Breast epithelium (tissue), 4 donors: Measurements from ENCODE around the gene CIAO1. TPM values are rescaled to one million over a fixed set of nuclear protein-coding genes. Genes with fewer than 3 reads are reported as not detected.

Experiments used
- DNase-seq, 2 donors: peaks; one replicate each; pipeline ENCODE4 v3.0.0-alpha.2; 2019; ENCODE audit warnings: low spot score in 2 of 2
- H3K27ac ChIP-seq, 2 donors: fragments of 200-600 bp; sonication (generic) in 1 of 2; one replicate each; pipeline ENCODE4 v1.5.1; 2016 to 2019; ENCODE audit warnings: mild to moderate bottlenecking in 1 of 2
- H3K27me3 ChIP-seq, 2 donors: fragments of 200-600 bp; sonication (generic) in 1 of 2; one replicate each; pipeline versions ENCODE4 v1.5.1 to v1.6.0; 2017 to 2019; ENCODE audit warnings: control low read depth in 1 of 2, mild to moderate bottlenecking in 1 of 2
- H3K36me3 ChIP-seq: fragments of 200-600 bp; one replicate; pipeline ENCODE4 v1.5.1; 2019
- H3K4me1 ChIP-seq, 2 donors: fragments of 200-600 bp; sonication (generic); one replicate each; pipeline ENCODE4 v1.5.1; 2016 to 2019; ENCODE audit warnings: control low read depth in 1 of 2
- H3K4me3 ChIP-seq, 3 donors: fragments of 200-600 bp; sonication (generic); 1 replicate in 2 of 3; 2 replicates in 1 of 3; pipeline ENCODE4 v1.5.1; 2016 to 2019; ENCODE audit warnings: mild to moderate bottlenecking in 3 of 3, moderate library complexity in 2 of 3
- H3K9me3 ChIP-seq, 2 donors: fragments of 200-600 bp; sonication (generic) in 1 of 2; one replicate each; pipeline ENCODE4 v1.5.1; 2016 to 2019; ENCODE audit warnings: control low read depth in 1 of 2
- CTCF ChIP-seq, 3 donors: fragments of 450-650 bp; IDR thresholded peaks; one replicate each; pipeline ENCODE4 v1.5.1; 2016 to 2017; ENCODE audit warnings: antibody characterized with exemption in 3 of 3, mild to moderate bottlenecking in 3 of 3, moderate library complexity in 3 of 3
- POLR2A ChIP-seq: fragments of 450-650 bp; IDR thresholded peaks from one replicate; pipeline ENCODE4 v1.6.1; 2016; ENCODE audit warnings: antibody characterized with exemption, mild to moderate bottlenecking, moderate library complexity
- POLR2AphosphoS5 ChIP-seq, 3 donors: sonication (generic); formaldehyde crosslinking; IDR thresholded peaks; one replicate each; pipeline ENCODE4 v1.6.1; 2017; ENCODE audit warnings: antibody characterized with exemption in 3 of 3
- intact Hi-C: fragments of 100-400 bp; cut with DNase I; formaldehyde crosslinking; loops from one replicate; pipeline ENCODE4 v1.15.1; 2023; ENCODE audit warnings: low total_unique reads
- total RNA-seq, 3 donors: library from RNA; depleted of rRNA; stranded (reverse); fragments of >200 nt; gene quantifications; one replicate each; pipeline ENCODE4 v1.1.0, GENCODE V29; 2016

The CIAO1 gene
- total RNA-seq, 3 donors from 2014 or later: 119 to 131 (median 127) TPM

GRCh38 chr2:96245609-96246390 lies 20.2 kb upstream of the CIAO1 start:
- H3K27me3 ChIP-seq: no peaks in the 10 kb centered on the region
- TF ChIP-seq POLR2AphosphoS5 (IDR thresholded peaks at IDR 0.05): no peak
- TF ChIP-seq POLR2A: no peak
- TF ChIP-seq CTCF (IDR thresholded peaks at IDR 0.05): no peak
- no peak overlapping the region for H3K4me3 ChIP-seq
- no peaks in the 10 kb centered on the region for H3K36me3 ChIP-seq
- no peaks in the 10 kb centered on the region for H3K4me1 ChIP-seq
- no peaks in the 10 kb centered on the region for H3K9me3 ChIP-seq
- intact Hi-C loops: no loop called here
- no peak for DNase-seq
- peak overlapping the region in 1 of 2 donors; percentile 23 for H3K27ac ChIP-seq

GRCh38 chr2:96247009-96247408 lies 19.0 kb upstream of the CIAO1 start:
- DNase-seq: no peak
- no peaks in the 10 kb centered on the region for H3K9me3 ChIP-seq
- H3K27me3 ChIP-seq: no peaks in the 10 kb centered on the region
- no peak overlapping the region for H3K4me3 ChIP-seq
- H3K27ac ChIP-seq: no peak overlapping the region
- H3K36me3 ChIP-seq: no peaks in the 10 kb centered on the region
- TF ChIP-seq POLR2AphosphoS5 (IDR thresholded peaks at IDR 0.05) (no peak), CTCF (IDR thresholded peaks at IDR 0.05) (no peak), POLR2A (no peak)
- intact Hi-C loops: no loop called here
- H3K4me1 ChIP-seq: no peaks in the 10 kb centered on the region

- Histone ChIP-seq H3K4me1 (no peaks in the 10 kb centered on the region), H3K36me3 (no peaks in the 10 kb centered on the region), H3K9me3 (no peaks in the 10 kb centered on the region), H3K4me3 (no peak overlapping the region), H3K27me3 (no peaks in the 10 kb centered on the region), H3K27ac (no peak overlapping the region)
- TF ChIP-seq POLR2A (no peak), POLR2AphosphoS5 (IDR thresholded peaks at IDR 0.05) (no peak), CTCF (IDR thresholded peaks at IDR 0.05) (no peak)
- DNase-seq: no peak
- intact Hi-C loops: no loop called here
Measured at GRCh38 chr2:96247896-96248295, 18.1 kb upstream of the CIAO1 start.

GRCh38 chr2:96248624-96249023 lies 17.4 kb upstream of the CIAO1 start:
- Histone ChIP-seq H3K4me3 (no peak overlapping the region), H3K27ac (peak overlapping the region in 1 of 2 donors; percentile 75), H3K9me3 (no peaks in the 10 kb centered on the region), H3K36me3 (no peaks in the 10 kb centered on the region), H3K27me3 (no peaks in the 10 kb centered on the region), H3K4me1 (no peaks in the 10 kb centered on the region)
- DNase-seq: no peak
- TF ChIP-seq POLR2AphosphoS5 (IDR thresholded peaks at IDR 0.05) (no peak), POLR2A (no peak), CTCF (IDR thresholded peaks at IDR 0.05) (no peak)
- intact Hi-C loops: no loop called here

- DNase-seq: no peak
- Histone ChIP-seq H3K9me3 (no peaks in the 10 kb centered on the region), H3K27me3 (no peaks in the 10 kb centered on the region), H3K36me3 (peaks cover 8% of the 10 kb centered on the region), H3K4me1 (no peaks in the 10 kb centered on the region), H3K27ac (peak overlapping the region; percentile 52 to 75), H3K4me3 (peak overlapping the region in 1 of 3 donors; percentile 11)
- intact Hi-C loops: loop anchor here (2.0 kb wide), 1 partner anchor 37 kb away; no protein-coding TSS in a partner anchor
- TF ChIP-seq CTCF (IDR thresholded peaks at IDR 0.05) (no peak), POLR2A (no peak), POLR2AphosphoS5 (IDR thresholded peaks at IDR 0.05) (no peak)
Measured at GRCh38 chr2:96249654-96250053, 16.4 kb upstream of the CIAO1 start.
